GM23338 (cell line): ENCODE data around the gene GGCT.

ENCODE experiments used
- ETS1 ChIP-seq: IDR thresholded peaks from 2 replicates; pipeline ENCODE4 v1.6.1; 2016; ENCODE audit warnings: antibody characterized with exemption
- EZH2 ChIP-seq: fragments of 200-600 bp; sonication (generic); IDR thresholded peaks from one replicate; pipeline ENCODE4 v1.8.0; 2017; ENCODE audit warnings: antibody characterized with exemption, mild to moderate bottlenecking, low read depth; ENCODE audit not compliant: unreplicated experiment
- TF ChIP-seq, protein P1 (sequence below), 2 experiments: fragments of 200-600 bp in 1 of 2; sonication (generic) in 1 of 2; conservative IDR thresholded peaks; 2 replicates each; pipeline versions ENCODE4 v1.5.1 to v1.6.1; 2016 to 2017; ENCODE audit warnings: antibody characterized with exemption in 2 of 2, low read depth in 2 of 2, mild to moderate bottlenecking in 2 of 2, moderate library complexity in 1 of 2

DNA sequence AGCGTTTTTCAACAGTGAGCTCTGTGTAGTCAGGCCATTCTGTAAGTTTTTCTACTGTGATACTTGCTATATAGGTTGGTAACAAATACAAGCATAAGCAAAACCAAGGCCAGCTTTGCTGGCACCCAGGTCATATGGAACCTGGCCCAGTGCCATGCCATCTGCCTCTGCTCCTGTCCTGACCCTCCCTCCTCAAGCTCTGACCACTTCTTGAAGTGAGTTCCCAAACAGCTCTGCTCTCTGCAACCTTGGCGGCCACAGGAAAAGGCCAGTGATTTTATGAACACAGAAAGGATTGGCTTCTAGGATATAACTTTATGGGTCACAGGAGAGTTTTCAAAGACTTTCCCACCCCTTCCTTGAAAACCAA lies 38.8 kb downstream of the GGCT start:
- no peak for TF ChIP-seq EZH2
- TF ChIP-seq, protein P1, sequence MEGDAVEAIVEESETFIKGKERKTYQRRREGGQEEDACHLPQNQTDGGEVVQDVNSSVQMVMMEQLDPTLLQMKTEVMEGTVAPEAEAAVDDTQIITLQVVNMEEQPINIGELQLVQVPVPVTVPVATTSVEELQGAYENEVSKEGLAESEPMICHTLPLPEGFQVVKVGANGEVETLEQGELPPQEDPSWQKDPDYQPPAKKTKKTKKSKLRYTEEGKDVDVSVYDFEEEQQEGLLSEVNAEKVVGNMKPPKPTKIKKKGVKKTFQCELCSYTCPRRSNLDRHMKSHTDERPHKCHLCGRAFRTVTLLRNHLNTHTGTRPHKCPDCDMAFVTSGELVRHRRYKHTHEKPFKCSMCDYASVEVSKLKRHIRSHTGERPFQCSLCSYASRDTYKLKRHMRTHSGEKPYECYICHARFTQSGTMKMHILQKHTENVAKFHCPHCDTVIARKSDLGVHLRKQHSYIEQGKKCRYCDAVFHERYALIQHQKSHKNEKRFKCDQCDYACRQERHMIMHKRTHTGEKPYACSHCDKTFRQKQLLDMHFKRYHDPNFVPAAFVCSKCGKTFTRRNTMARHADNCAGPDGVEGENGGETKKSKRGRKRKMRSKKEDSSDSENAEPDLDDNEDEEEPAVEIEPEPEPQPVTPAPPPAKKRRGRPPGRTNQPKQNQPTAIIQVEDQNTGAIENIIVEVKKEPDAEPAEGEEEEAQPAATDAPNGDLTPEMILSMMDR (conservative IDR thresholded peaks at IDR 0.05; ENCODE audit: low read depth in 2 of 2) = no peak
- no peak for TF ChIP-seq ETS1
